Endodermal cell (in vitro differentiated cells): ENCODE results near the gene PLEKHM3. TPM values are rescaled to one million over a fixed set of nuclear protein-coding genes. Genes with fewer than 3 reads are reported as not detected.

Experiments
- DNase-seq: peaks from one replicate; pipeline ENCODE4 v3.0.0-alpha.2; 2017
- H3K27ac ChIP-seq: 2 replicates; pipeline ENCODE4 v1.5.1; 2013; ENCODE audit warnings: mild to moderate bottlenecking, low read depth, low read length, moderate library complexity
- H3K27me3 ChIP-seq: 2 replicates; pipeline ENCODE4 v1.6.1; 2013; ENCODE audit warnings: mild to moderate bottlenecking, low read length, moderate library complexity; ENCODE audit not compliant: insufficient read depth, control insufficient read depth, poor library complexity, severe bottlenecking
- H3K36me3 ChIP-seq: 2 replicates; pipeline ENCODE4 v1.7.0; 2013; ENCODE audit warnings: mild to moderate bottlenecking, low read length, moderate library complexity; ENCODE audit not compliant: control insufficient read depth, insufficient read depth
- H3K4me1 ChIP-seq: one replicate; pipeline ENCODE4 v1.7.0; 2013; ENCODE audit warnings: low read length; ENCODE audit not compliant: control insufficient read depth, insufficient read depth
- H3K4me3 ChIP-seq: 2 replicates; pipeline ENCODE4 v1.5.1; 2013; ENCODE audit warnings: mild to moderate bottlenecking, low read length, moderate library complexity
- H3K9ac ChIP-seq: 2 replicates; pipeline ENCODE4 v1.6.1; 2013; ENCODE audit warnings: mild to moderate bottlenecking, low read length, moderate library complexity; ENCODE audit not compliant: poor library complexity, severe bottlenecking; ENCODE audit errors: extremely low read depth
- H3K9me3 ChIP-seq: 2 replicates; pipeline ENCODE4 v1.6.1; 2013; ENCODE audit warnings: mild to moderate bottlenecking, low read length, moderate library complexity; ENCODE audit not compliant: control insufficient read depth
- H3K27ac Mint-ChIP-seq: 2 replicates; pipeline ENCODE4 v1.8.0; 2020; ENCODE audit warnings: mixed read lengths
- H3K27me3 Mint-ChIP-seq: 2 replicates; pipeline ENCODE4 v1.8.0; 2021; ENCODE audit warnings: mild to moderate bottlenecking, mixed read lengths; ENCODE audit not compliant: insufficient read depth
- H3K36me3 Mint-ChIP-seq: 2 replicates; pipeline ENCODE4 v1.8.0; 2020; ENCODE audit warnings: low read depth, mixed read lengths
- H3K4me1 Mint-ChIP-seq: 2 replicates; pipeline ENCODE4 v1.8.0; 2020; ENCODE audit warnings: mixed read lengths
- H3K4me3 Mint-ChIP-seq: 2 replicates; pipeline ENCODE4 v1.8.0; 2020; ENCODE audit warnings: mild to moderate bottlenecking, moderate library complexity, mixed read lengths
- H3K9me3 Mint-ChIP-seq: 2 replicates; pipeline ENCODE4 v1.8.0; 2020; ENCODE audit warnings: mild to moderate bottlenecking, mixed read lengths
- CTCF ChIP-seq: fragments of 200-600 bp; sonication (generic); conservative IDR thresholded peaks from 2 replicates; pipeline ENCODE4 v1.5.0; 2021; ENCODE audit warnings: antibody characterized with exemption, mild to moderate bottlenecking
- WGBS, 2 experiments: methylation state at CpG; one replicate each; pipeline versions ENCODE4 v1.1.5 to v1.1.7; 2013; ENCODE audit warnings: missing lambda C conversion rate in 2 of 2, mixed read lengths in 1 of 2; ENCODE audit not compliant: insufficient coverage in 1 of 2, insufficient read length in 1 of 2; 5-methylcytosine and 5-hydroxymethylcytosine counted together
- total RNA-seq, 2 donors: library from RNA; stranded (reverse); fragmentation: NEBNext Ultra II Directional in 1 of 2; extraction: Animal tissue kit (Norgen Biotek cat#: 25700) in 1 of 2; gene quantifications; 2 replicates in 1 of 2; 3 replicates in 1 of 2; pipeline ENCODE4 v1.2.1, GENCODE V29; 2021

PLEKHM3 gene
- total RNA-seq, 2 donors from 2014 or later: 13.3 to 17.9 TPM

GRCh38 chr2:207810200-207810788 lies 215.0 kb downstream of the PLEKHM3 start:
- peaks cover 62% of the 10 kb centered on the region for H3K4me1 Mint-ChIP-seq

GRCh38 chr2:207808119-207808518 lies 217.2 kb downstream of the PLEKHM3 start:
- 96 to 100% methylated on average over 3 to 6 of the region's 6 CpGs for whole genome bisulfite sequencing, 2 experiments
- Histone ChIP-seq H3K4me1 (peaks cover 24% of the 10 kb centered on the region), H3K27ac (no peak overlapping the region), H3K4me3 (no peak overlapping the region), H3K9ac (no peak overlapping the region), H3K36me3 (no peaks in the 10 kb centered on the region), H3K27me3 (no peaks in the 10 kb centered on the region), H3K9me3 (no peaks in the 10 kb centered on the region)
- no peak overlapping the region for H3K4me3 Mint-ChIP-seq
- peaks cover 54% of the 10 kb centered on the region for H3K4me1 Mint-ChIP-seq
- TF ChIP-seq CTCF: no peak
- H3K27ac Mint-ChIP-seq: peak overlapping the region; percentile 32
- no peaks in the 10 kb centered on the region for H3K27me3 Mint-ChIP-seq
- no peak for DNase-seq
- no peaks in the 10 kb centered on the region for H3K36me3 Mint-ChIP-seq
- no peaks in the 10 kb centered on the region for H3K9me3 Mint-ChIP-seq

More at GRCh38 chr2:207810200-207810788, 215.0 kb downstream of the PLEKHM3 start:
- Mint-ChIP-seq H3K27me3 (no peaks in the 10 kb centered on the region), H3K9me3 (no peaks in the 10 kb centered on the region), H3K4me3 (peak overlapping the region; percentile 3), H3K27ac (peak overlapping the region; percentile 99), H3K36me3 (no peaks in the 10 kb centered on the region)
- peak overlapping the region; percentile 41 for H3K4me3 ChIP-seq
- H3K27ac ChIP-seq: no peak overlapping the region
- peak overlapping the region; percentile 66 for H3K9ac ChIP-seq
- H3K4me1 ChIP-seq: peaks cover 25% of the 10 kb centered on the region
- TF ChIP-seq CTCF: no peak
- H3K36me3 ChIP-seq: no peaks in the 10 kb centered on the region
- H3K27me3 ChIP-seq: no peaks in the 10 kb centered on the region
- no peaks in the 10 kb centered on the region for H3K9me3 ChIP-seq
- DNase-seq: peak; percentile 67
- 67 to 84% methylated on average over 2 to 4 of the region's 4 CpGs for WGBS, 2 experiments

GRCh38 chr2:207807516-207807915 lies 217.8 kb downstream of the PLEKHM3 start:
- no peaks in the 10 kb centered on the region for H3K9me3 Mint-ChIP-seq
- no peak overlapping the region for H3K4me3 Mint-ChIP-seq
- H3K27me3 Mint-ChIP-seq: no peaks in the 10 kb centered on the region
- no peaks in the 10 kb centered on the region for H3K36me3 Mint-ChIP-seq
- Histone ChIP-seq H3K4me1 (peaks cover 24% of the 10 kb centered on the region), H3K4me3 (no peak overlapping the region), H3K9ac (no peak overlapping the region), H3K9me3 (no peaks in the 10 kb centered on the region), H3K27me3 (no peaks in the 10 kb centered on the region), H3K36me3 (no peaks in the 10 kb centered on the region), H3K27ac (no peak overlapping the region)
- peaks cover 51% of the 10 kb centered on the region for H3K4me1 Mint-ChIP-seq
- WGBS, 2 experiments: 85 to 94% methylated on average over 2 to 5 of the region's 5 CpGs
- H3K27ac Mint-ChIP-seq: peak overlapping the region; percentile 87
- no peak for DNase-seq
- no peak for TF ChIP-seq CTCF
